ENCODE data around the gene BBS1.

The BBS1 gene

GRCh38 chr11:66562907-66563583, 52.6 kb downstream of the BBS1 start:
- H3F3A ChIP-seq (ENCODE audit: control insufficient read depth, insufficient read depth), result no peaks in the 10 kb centered on the region
- no peak overlapping the region for H3K4me2 ChIP-seq (ENCODE audit: low read length)
- H3K79me2 ChIP-seq (ENCODE audit: control insufficient read depth, low read length), result no peaks in the 10 kb centered on the region
- H3K9me3 ChIP-seq (ENCODE audit: control insufficient read depth, insufficient read depth, low read length), result no peaks in the 10 kb centered on the region
- no peak overlapping the region for H3K4me3 ChIP-seq (ENCODE audit: low read length)
- H4K20me1 ChIP-seq (ENCODE audit: control insufficient read depth, insufficient read depth, low read depth, low read length), result no peaks in the 10 kb centered on the region
- H3K27me3 ChIP-seq (ENCODE audit: control insufficient read depth, low read length), result peaks cover 19% of the 10 kb centered on the region
- no peaks in the 10 kb centered on the region for H3K9me2 ChIP-seq (replicated peaks; ENCODE audit: control insufficient read depth, low read length)
- H3K27ac ChIP-seq (ENCODE audit: low read depth, low read length), result no peak overlapping the region
- H3K36me3 ChIP-seq (ENCODE audit: control insufficient read depth, low read length), result no peaks in the 10 kb centered on the region
- peaks cover 3% of the 10 kb centered on the region for H3K4me1 ChIP-seq (ENCODE audit: control insufficient read depth, low read length)
- TF ChIP-seq, protein P1, sequence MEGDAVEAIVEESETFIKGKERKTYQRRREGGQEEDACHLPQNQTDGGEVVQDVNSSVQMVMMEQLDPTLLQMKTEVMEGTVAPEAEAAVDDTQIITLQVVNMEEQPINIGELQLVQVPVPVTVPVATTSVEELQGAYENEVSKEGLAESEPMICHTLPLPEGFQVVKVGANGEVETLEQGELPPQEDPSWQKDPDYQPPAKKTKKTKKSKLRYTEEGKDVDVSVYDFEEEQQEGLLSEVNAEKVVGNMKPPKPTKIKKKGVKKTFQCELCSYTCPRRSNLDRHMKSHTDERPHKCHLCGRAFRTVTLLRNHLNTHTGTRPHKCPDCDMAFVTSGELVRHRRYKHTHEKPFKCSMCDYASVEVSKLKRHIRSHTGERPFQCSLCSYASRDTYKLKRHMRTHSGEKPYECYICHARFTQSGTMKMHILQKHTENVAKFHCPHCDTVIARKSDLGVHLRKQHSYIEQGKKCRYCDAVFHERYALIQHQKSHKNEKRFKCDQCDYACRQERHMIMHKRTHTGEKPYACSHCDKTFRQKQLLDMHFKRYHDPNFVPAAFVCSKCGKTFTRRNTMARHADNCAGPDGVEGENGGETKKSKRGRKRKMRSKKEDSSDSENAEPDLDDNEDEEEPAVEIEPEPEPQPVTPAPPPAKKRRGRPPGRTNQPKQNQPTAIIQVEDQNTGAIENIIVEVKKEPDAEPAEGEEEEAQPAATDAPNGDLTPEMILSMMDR (IDR thresholded peaks at IDR 0.05; ENCODE audit: low read depth, low read length, poor library complexity, severe bottlenecking), result no peak
- TF ChIP-seq EZH2phosphoT487 (IDR thresholded peaks at IDR 0.05; ENCODE audit: borderline replicate concordance, low read length), result no peak

GRCh38 chr11:66563832-66564231, 53.4 kb downstream of the BBS1 start:
- Histone ChIP-seq H3K9me3 (ENCODE audit: control insufficient read depth, insufficient read depth, low read length) (no peaks in the 10 kb centered on the region), H3K4me1 (ENCODE audit: control insufficient read depth, low read length) (peaks cover 11% of the 10 kb centered on the region), H3K79me2 (ENCODE audit: control insufficient read depth, low read length) (no peaks in the 10 kb centered on the region), H3K27ac (ENCODE audit: low read depth, low read length) (no peak overlapping the region), H3K36me3 (ENCODE audit: control insufficient read depth, low read length) (no peaks in the 10 kb centered on the region), H3K4me2 (ENCODE audit: low read length) (no peak overlapping the region), H3F3A (ENCODE audit: control insufficient read depth, insufficient read depth) (no peaks in the 10 kb centered on the region), H3K27me3 (ENCODE audit: control insufficient read depth, low read length) (peaks cover 24% of the 10 kb centered on the region), H3K4me3 (ENCODE audit: low read length) (no peak overlapping the region), H3K9me2 (replicated peaks; ENCODE audit: control insufficient read depth, low read length) (no peaks in the 10 kb centered on the region), H4K20me1 (ENCODE audit: control insufficient read depth, insufficient read depth, low read depth, low read length) (no peaks in the 10 kb centered on the region)
- TF ChIP-seq, protein P1 (IDR thresholded peaks at IDR 0.05; ENCODE audit: low read depth, low read length, poor library complexity, severe bottlenecking), result no peak
- no peak for TF ChIP-seq EZH2phosphoT487 (IDR thresholded peaks at IDR 0.05; ENCODE audit: borderline replicate concordance, low read length)

GRCh38 chr11:66564538-66564937, 54.1 kb downstream of the BBS1 start:
- no peak overlapping the region for H3K4me3 ChIP-seq (ENCODE audit: low read length)
- no peaks in the 10 kb centered on the region for H3K36me3 ChIP-seq (ENCODE audit: control insufficient read depth, low read length)
- H3F3A ChIP-seq (ENCODE audit: control insufficient read depth, insufficient read depth), result no peaks in the 10 kb centered on the region
- peaks cover 11% of the 10 kb centered on the region for H3K4me1 ChIP-seq (ENCODE audit: control insufficient read depth, low read length)
- TF ChIP-seq, protein P1 (IDR thresholded peaks at IDR 0.05; ENCODE audit: low read depth, low read length, poor library complexity, severe bottlenecking), result no peak
- no peak for TF ChIP-seq EZH2phosphoT487 (IDR thresholded peaks at IDR 0.05; ENCODE audit: borderline replicate concordance, low read length)
- H3K79me2 ChIP-seq (ENCODE audit: control insufficient read depth, low read length), result no peaks in the 10 kb centered on the region
- no peaks in the 10 kb centered on the region for H3K9me3 ChIP-seq (ENCODE audit: control insufficient read depth, insufficient read depth, low read length)
- peaks cover 28% of the 10 kb centered on the region for H3K27me3 ChIP-seq (ENCODE audit: control insufficient read depth, low read length)
- no peaks in the 10 kb centered on the region for H3K9me2 ChIP-seq (replicated peaks; ENCODE audit: control insufficient read depth, low read length)
- no peaks in the 10 kb centered on the region for H4K20me1 ChIP-seq (ENCODE audit: control insufficient read depth, insufficient read depth, low read depth, low read length)
- no peak overlapping the region for H3K27ac ChIP-seq (ENCODE audit: low read depth, low read length)
- H3K4me2 ChIP-seq (ENCODE audit: low read length), result no peak overlapping the region
